Colonic mucosa (tissue), 4 donors: ENCODE measurements around the gene TMPRSS2. TPM values are rescaled to one million over a fixed set of nuclear protein-coding genes. Genes with fewer than 3 reads are reported as not detected.

ENCODE experiments used
- DNase-seq: peaks from one replicate; pipeline ENCODE4 v3.0.0-alpha.2; 2020
- H3K27ac ChIP-seq: fragments of 200-600 bp; one replicate; pipeline ENCODE4 v1.8.0; 2021
- H3K27me3 ChIP-seq: fragments of 200-600 bp; one replicate; pipeline ENCODE4 v1.8.0; 2021
- H3K36me3 ChIP-seq: fragments of 200-600 bp; one replicate; pipeline ENCODE4 v1.8.0; 2021
- H3K4me1 ChIP-seq: fragments of 200-600 bp; one replicate; pipeline ENCODE4 v1.8.0; 2021; ENCODE audit warnings: mild to moderate bottlenecking
- H3K4me3 ChIP-seq: fragments of 200-600 bp; one replicate; pipeline ENCODE4 v1.8.0; 2021
- H3K9ac ChIP-seq, 2 donors: one replicate each; pipeline ENCODE4 v1.7.0; 2013; ENCODE audit warnings: control low read depth in 2 of 2, low read depth in 2 of 2, low read length in 2 of 2
- H3K9me3 ChIP-seq: fragments of 200-600 bp; one replicate; pipeline ENCODE4 v1.8.0; 2021
- CTCF ChIP-seq: fragments of 200-600 bp; IDR thresholded peaks from one replicate; pipeline ENCODE4 v1.8.0; 2022; ENCODE audit warnings: antibody characterized with exemption, mild to moderate bottlenecking
- intact Hi-C: fragments of 100-400 bp; cut with DNase I; formaldehyde crosslinking; loops from one replicate; pipeline ENCODE4 v1.14.1; 2022
- total RNA-seq, 2 donors: library from RNA; stranded (reverse); fragmentation: NEBNext Ultra II Directional in 1 of 2; extraction: Animal tissue kit (Norgen Biotek cat#: 25700) in 1 of 2; gene quantifications; one replicate each; pipeline ENCODE4 v1.2.1, GENCODE V29; 2021
- donor health status: healthy.
- donor health status: DM: no; HTN: no; CAD: no.
- donor health status: DM: no; HTN: no; CAD: no.

The TMPRSS2 gene
- total RNA-seq, 2 donors from 2014 or later = 261 to 408 TPM

- intact Hi-C loops = no loop called here
- Histone ChIP-seq H3K27ac (no peak overlapping the region), H3K4me1 (no peaks in the 10 kb centered on the region), H3K9ac (peak overlapping the region in 1 of 2 donors; percentile 16), H3K9me3 (no peaks in the 10 kb centered on the region), H3K36me3 (no peaks in the 10 kb centered on the region), H3K27me3 (no peaks in the 10 kb centered on the region), H3K4me3 (no peak overlapping the region)
- no peak for DNase-seq
- TF ChIP-seq CTCF = no peak
These were observed 37.8 kb upstream of the TMPRSS2 start for GRCh38 chr21:41545500-41546359.

- Histone ChIP-seq H3K4me1 (no peaks in the 10 kb centered on the region), H3K27me3 (no peaks in the 10 kb centered on the region), H3K4me3 (no peak overlapping the region), H3K27ac (no peak overlapping the region), H3K9ac (no peak overlapping the region), H3K9me3 (no peaks in the 10 kb centered on the region), H3K36me3 (no peaks in the 10 kb centered on the region)
- intact Hi-C loops = no loop called here
- no peak for TF ChIP-seq CTCF
- no peak for DNase-seq
These were observed 34.8 kb upstream of the TMPRSS2 start for GRCh38 chr21:41542727-41543126.

GRCh38 chr21:41537356-41537755, 29.4 kb upstream of the TMPRSS2 start:
- Histone ChIP-seq H3K36me3 (no peaks in the 10 kb centered on the region), H3K4me1 (no peaks in the 10 kb centered on the region), H3K9ac (no peak overlapping the region), H3K9me3 (no peaks in the 10 kb centered on the region), H3K4me3 (no peak overlapping the region), H3K27me3 (no peaks in the 10 kb centered on the region), H3K27ac (no peak overlapping the region)
- TF ChIP-seq CTCF = no peak
- no peak for DNase-seq
- intact Hi-C loops = no loop called here

- intact Hi-C loops = no loop called here
- Histone ChIP-seq H3K9me3 (no peaks in the 10 kb centered on the region), H3K27ac (peak overlapping the region; percentile 12), H3K4me3 (no peak overlapping the region), H3K4me1 (no peaks in the 10 kb centered on the region), H3K36me3 (no peaks in the 10 kb centered on the region), H3K27me3 (no peaks in the 10 kb centered on the region), H3K9ac (no peak overlapping the region)
- DNase-seq = peak; percentile 73
- no peak for TF ChIP-seq CTCF
These were observed 28.8 kb upstream of the TMPRSS2 start for GRCh38 chr21:41536827-41537103.

GRCh38 chr21:41536076-41536826, 28.3 kb upstream of the TMPRSS2 start:
- TF ChIP-seq CTCF = no peak
- Histone ChIP-seq H3K27ac (peak overlapping the region; percentile 12), H3K9me3 (no peaks in the 10 kb centered on the region), H3K4me1 (no peaks in the 10 kb centered on the region), H3K36me3 (no peaks in the 10 kb centered on the region), H3K4me3 (no peak overlapping the region), H3K9ac (no peak overlapping the region), H3K27me3 (no peaks in the 10 kb centered on the region)
- intact Hi-C loops = no loop called here
- peak; percentile 75 for DNase-seq
